GM12878 (cell line): ENCODE data around the gene MAP7. TPM values are rescaled to one million over a fixed set of nuclear protein-coding genes. Genes with fewer than 3 reads are reported as not detected.

Experiments
- ATAC-seq: fragments of 200-7000 bp; cut with Tn5 transposase; 3 replicates; pipeline ENCODE4 v1.9.1; 2020; ENCODE audit warnings: mild to moderate bottlenecking, moderate library complexity
- BruUV-seq: library from RNA; stranded (reverse); fragments of 400-500 nt; replicated peaks from 2 replicates; lab custom pipeline; 2021; lab: Mats Ljungman, UMichigan
- CTCF ChIA-PET: fragments of 300-600 bp; sonication (Branson Sonifier 250); formaldehyde crosslinking; extraction: SDS; loops from one replicate; lab custom pipeline; 2021; ENCODE audit warnings: inconsistent platforms; lab: Yijun Ruan, JAX
- POLR2A ChIA-PET: fragments of 350-600 bp; formaldehyde crosslinking; extraction: SDS; loops from one replicate; lab custom pipeline; 2021; ENCODE audit warnings: inconsistent platforms; lab: Charles Lee
- RAD21 ChIA-PET: fragments of 300-600 bp; sonication (Branson Sonifier 250); formaldehyde crosslinking; loops from one replicate; lab custom pipeline; 2023; ENCODE audit warnings: antibody characterized with exemption; ENCODE audit not compliant: unreplicated experiment; lab: Charles Lee
- SMC1A ChIA-PET: fragments of 300-600 bp; sonication (Branson Sonifier 250); formaldehyde crosslinking; loops from one replicate; lab custom pipeline; 2023; ENCODE audit not compliant: unreplicated experiment, uncharacterized antibody; lab: Charles Lee
- DNase-seq: peaks from one replicate; pipeline ENCODE4 v3.0.0-alpha.2; 2011; ENCODE audit warnings: low read depth, low spot score
- FAIRE-seq: peaks from 3 replicates; lab custom pipeline; 2011; peaks lifted over from hg19 to GRCh38; lab: Jason Lieb, UNC
- H2AFZ ChIP-seq: 2 replicates; pipeline ENCODE4 v1.6.0; 2011; ENCODE audit warnings: low read depth, low read length, control low read depth; ENCODE audit not compliant: control insufficient read depth
- H3K27ac ChIP-seq: 2 replicates; pipeline ENCODE4 v1.5.1; 2011; ENCODE audit warnings: control low read depth; ENCODE audit not compliant: control insufficient read depth, insufficient read depth
- H3K27me3 ChIP-seq, 2 experiments: replicated peaks in 1 of 2; 2 replicates each; pipeline versions ENCODE4 v1.6.0 to v1.6.1; 2011; ENCODE audit warnings: low read length in 1 of 2; ENCODE audit not compliant: control insufficient read depth in 2 of 2, insufficient read depth in 2 of 2
- H3K36me3 ChIP-seq, 2 experiments: 2 replicates each; pipeline ENCODE4 v1.5.1; 2011; ENCODE audit warnings: low read length in 1 of 2; ENCODE audit not compliant: control insufficient read depth in 2 of 2, insufficient read depth in 2 of 2
- H3K4me1 ChIP-seq: 2 replicates; pipeline ENCODE4 v1.6.1; 2011; ENCODE audit warnings: mild to moderate bottlenecking, low read length, moderate library complexity, mixed read lengths; ENCODE audit not compliant: control insufficient read depth, insufficient read depth
- H3K4me2 ChIP-seq: 2 replicates; pipeline ENCODE4 v1.6.0; 2011; ENCODE audit warnings: control low read depth; ENCODE audit not compliant: control insufficient read depth, insufficient read depth
- H3K4me3 ChIP-seq: fragments of 200-600 bp; sonication (generic); 2 replicates; pipeline ENCODE4 v1.5.1; 2016
- H3K79me2 ChIP-seq: 2 replicates; pipeline ENCODE4 v1.6.0; 2011; ENCODE audit warnings: low read length; ENCODE audit not compliant: control insufficient read depth, insufficient read depth
- H3K9ac ChIP-seq: 2 replicates; pipeline ENCODE4 v1.8.0; 2011; ENCODE audit warnings: low read length, control low read depth, mixed read lengths; ENCODE audit not compliant: control insufficient read depth, insufficient read depth
- H3K9me3 ChIP-seq: replicated peaks from 3 replicates; pipeline ENCODE4 v1.5.1; 2011; ENCODE audit warnings: mild to moderate bottlenecking, low read length; ENCODE audit not compliant: control insufficient read depth, insufficient read depth
- H4K20me1 ChIP-seq: 2 replicates; pipeline ENCODE4 v1.6.0; 2011; ENCODE audit not compliant: control insufficient read depth, insufficient read depth
- WGBS: methylation state at CpG from one replicate; pipeline ENCODE4 v1.1.6; 2016; ENCODE audit warnings: low lambda C conversion rate; ENCODE audit not compliant: insufficient replicate concordance, insufficient coverage; ENCODE audit errors: missing lambda C conversion rate; 5-methylcytosine and 5-hydroxymethylcytosine counted together
- in situ Hi-C: fragments of 300-500 bp; cut with MboI; formaldehyde crosslinking; loops from 9 replicates; pipeline ENCODE4 v1.14.3; 2018; ENCODE audit warnings: mixed read lengths
- intact Hi-C: fragments of 100-400 bp; cut with micrococcal nuclease; formaldehyde crosslinking; loops from one replicate; pipeline ENCODE4 v1.14.2; 2022; ENCODE audit not compliant: unreplicated experiment
- polyA plus RNA-seq, 11 experiments: library from polyadenylated mRNA; depleted of rRNA in 4 of 11; unstranded in 6 of 11; stranded (reverse) in 5 of 11; fragments of >200 nt; fragmentation: Nextera tagmentation in 4 of 11; fragmentation: Illumina TruSeq in 1 of 11; extraction: Ambion mirVana in 4 of 11; extraction: Trizol in 1 of 11; gene quantifications; 1 replicate in 1 of 11; 2 replicates in 10 of 11; pipeline versions ENCODE4 v1.2.1 to v1.2.3, GENCODE V29; 2011 to 2016; ENCODE audit warnings: inconsistent platforms in 2 of 11, missing spikeins in 2 of 11, low read depth in 1 of 11
- total RNA-seq, 4 experiments: library from RNA; depleted of rRNA in 3 of 4; stranded (reverse); fragments of >200 nt in 3 of 4; fragmentation: Illumina TruSeq in 1 of 4; extraction: Trizol in 1 of 4; gene quantifications; 2 replicates each; pipeline versions ENCODE4 v1.2.1 to v1.2.3, GENCODE V29; 2013 to 2021
- TF ChIP-seq, protein P1 (sequence below): fragments of 450-650 bp; IDR thresholded peaks from 2 replicates; pipeline ENCODE4 v1.6.1; 2016; ENCODE audit warnings: mild to moderate bottlenecking
- TF ChIP-seq, protein P2 (sequence below): fragments of 450-650 bp; IDR thresholded peaks from 2 replicates; pipeline ENCODE4 v1.6.1; 2016; ENCODE audit warnings: mild to moderate bottlenecking, moderate library complexity, borderline replicate concordance
- TF ChIP-seq, protein P3 (sequence below): IDR thresholded peaks from 2 replicates; pipeline ENCODE4 v1.6.1; 2012; ENCODE audit warnings: mild to moderate bottlenecking, low read depth, low read length

MAP7 gene
- total and polyA plus RNA-seq, 10 of the 15 experiments (the other 5 are each of a cell fraction or from before 2014, with no cell fraction given), result 0.04 to 0.17 (median 0.08) TPM; not detected in 2

DNA sequence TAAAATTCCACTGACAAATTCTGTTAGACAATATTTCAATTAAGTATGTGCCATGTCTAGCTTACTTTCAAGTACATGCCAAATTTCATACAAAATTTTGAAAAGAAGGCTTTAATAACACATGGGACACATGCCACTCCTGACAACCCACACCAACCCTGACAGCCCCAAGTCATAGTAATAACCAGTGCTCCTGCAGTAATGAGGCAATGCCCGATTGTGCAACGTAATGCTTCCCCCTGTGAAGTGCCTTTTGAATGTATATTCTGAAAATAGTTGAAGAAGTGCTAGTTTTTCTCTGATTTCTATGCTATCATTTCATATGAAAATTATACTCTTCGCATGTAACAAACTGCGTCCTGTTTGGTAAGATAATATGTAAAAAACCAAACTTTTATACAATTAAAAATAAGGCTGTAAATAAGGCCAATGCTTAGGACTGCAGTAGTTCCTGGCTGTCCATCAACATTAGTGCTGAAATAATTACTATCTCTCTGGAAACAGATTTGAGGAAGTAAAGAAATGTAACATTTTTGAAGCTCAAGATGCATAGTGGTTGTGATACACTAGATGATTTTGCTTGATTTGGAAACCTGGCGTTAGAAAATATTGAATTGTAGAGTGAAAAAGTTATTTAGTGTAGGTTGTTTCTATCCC is 134.7 kb downstream of the MAP7 start:
- no peak for FAIRE-seq
- H3K4me1 ChIP-seq, result no peaks in the 10 kb centered on the region
- TF ChIP-seq, protein P1, sequence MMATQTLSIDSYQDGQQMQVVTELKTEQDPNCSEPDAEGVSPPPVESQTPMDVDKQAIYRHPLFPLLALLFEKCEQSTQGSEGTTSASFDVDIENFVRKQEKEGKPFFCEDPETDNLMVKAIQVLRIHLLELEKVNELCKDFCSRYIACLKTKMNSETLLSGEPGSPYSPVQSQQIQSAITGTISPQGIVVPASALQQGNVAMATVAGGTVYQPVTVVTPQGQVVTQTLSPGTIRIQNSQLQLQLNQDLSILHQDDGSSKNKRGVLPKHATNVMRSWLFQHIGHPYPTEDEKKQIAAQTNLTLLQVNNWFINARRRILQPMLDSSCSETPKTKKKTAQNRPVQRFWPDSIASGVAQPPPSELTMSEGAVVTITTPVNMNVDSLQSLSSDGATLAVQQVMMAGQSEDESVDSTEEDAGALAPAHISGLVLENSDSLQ, result 0 out of 2 replicates have a peak, but pooled peaks have one; percentile 16
- TF ChIP-seq, protein P2, sequence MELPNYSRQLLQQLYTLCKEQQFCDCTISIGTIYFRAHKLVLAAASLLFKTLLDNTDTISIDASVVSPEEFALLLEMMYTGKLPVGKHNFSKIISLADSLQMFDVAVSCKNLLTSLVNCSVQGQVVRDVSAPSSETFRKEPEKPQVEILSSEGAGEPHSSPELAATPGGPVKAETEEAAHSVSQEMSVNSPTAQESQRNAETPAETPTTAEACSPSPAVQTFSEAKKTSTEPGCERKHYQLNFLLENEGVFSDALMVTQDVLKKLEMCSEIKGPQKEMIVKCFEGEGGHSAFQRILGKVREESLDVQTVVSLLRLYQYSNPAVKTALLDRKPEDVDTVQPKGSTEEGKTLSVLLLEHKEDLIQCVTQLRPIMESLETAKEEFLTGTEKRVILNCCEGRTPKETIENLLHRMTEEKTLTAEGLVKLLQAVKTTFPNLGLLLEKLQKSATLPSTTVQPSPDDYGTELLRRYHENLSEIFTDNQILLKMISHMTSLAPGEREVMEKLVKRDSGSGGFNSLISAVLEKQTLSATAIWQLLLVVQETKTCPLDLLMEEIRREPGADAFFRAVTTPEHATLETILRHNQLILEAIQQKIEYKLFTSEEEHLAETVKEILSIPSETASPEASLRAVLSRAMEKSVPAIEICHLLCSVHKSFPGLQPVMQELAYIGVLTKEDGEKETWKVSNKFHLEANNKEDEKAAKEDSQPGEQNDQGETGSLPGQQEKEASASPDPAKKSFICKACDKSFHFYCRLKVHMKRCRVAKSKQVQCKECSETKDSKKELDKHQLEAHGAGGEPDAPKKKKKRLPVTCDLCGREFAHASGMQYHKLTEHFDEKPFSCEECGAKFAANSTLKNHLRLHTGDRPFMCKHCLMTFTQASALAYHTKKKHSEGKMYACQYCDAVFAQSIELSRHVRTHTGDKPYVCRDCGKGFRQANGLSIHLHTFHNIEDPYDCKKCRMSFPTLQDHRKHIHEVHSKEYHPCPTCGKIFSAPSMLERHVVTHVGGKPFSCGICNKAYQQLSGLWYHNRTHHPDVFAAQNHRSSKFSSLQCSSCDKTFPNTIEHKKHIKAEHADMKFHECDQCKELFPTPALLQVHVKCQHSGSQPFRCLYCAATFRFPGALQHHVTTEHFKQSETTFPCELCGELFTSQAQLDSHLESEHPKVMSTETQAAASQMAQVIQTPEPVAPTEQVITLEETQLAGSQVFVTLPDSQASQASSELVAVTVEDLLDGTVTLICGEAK, result no peak
- TF ChIP-seq, protein P3, sequence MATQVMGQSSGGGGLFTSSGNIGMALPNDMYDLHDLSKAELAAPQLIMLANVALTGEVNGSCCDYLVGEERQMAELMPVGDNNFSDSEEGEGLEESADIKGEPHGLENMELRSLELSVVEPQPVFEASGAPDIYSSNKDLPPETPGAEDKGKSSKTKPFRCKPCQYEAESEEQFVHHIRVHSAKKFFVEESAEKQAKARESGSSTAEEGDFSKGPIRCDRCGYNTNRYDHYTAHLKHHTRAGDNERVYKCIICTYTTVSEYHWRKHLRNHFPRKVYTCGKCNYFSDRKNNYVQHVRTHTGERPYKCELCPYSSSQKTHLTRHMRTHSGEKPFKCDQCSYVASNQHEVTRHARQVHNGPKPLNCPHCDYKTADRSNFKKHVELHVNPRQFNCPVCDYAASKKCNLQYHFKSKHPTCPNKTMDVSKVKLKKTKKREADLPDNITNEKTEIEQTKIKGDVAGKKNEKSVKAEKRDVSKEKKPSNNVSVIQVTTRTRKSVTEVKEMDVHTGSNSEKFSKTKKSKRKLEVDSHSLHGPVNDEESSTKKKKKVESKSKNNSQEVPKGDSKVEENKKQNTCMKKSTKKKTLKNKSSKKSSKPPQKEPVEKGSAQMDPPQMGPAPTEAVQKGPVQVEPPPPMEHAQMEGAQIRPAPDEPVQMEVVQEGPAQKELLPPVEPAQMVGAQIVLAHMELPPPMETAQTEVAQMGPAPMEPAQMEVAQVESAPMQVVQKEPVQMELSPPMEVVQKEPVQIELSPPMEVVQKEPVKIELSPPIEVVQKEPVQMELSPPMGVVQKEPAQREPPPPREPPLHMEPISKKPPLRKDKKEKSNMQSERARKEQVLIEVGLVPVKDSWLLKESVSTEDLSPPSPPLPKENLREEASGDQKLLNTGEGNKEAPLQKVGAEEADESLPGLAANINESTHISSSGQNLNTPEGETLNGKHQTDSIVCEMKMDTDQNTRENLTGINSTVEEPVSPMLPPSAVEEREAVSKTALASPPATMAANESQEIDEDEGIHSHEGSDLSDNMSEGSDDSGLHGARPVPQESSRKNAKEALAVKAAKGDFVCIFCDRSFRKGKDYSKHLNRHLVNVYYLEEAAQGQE, result peak; percentile 68
- TF ChIP-seq, all 136 proteins: peak for 2
- Histone ChIP-seq H3K79me2 (no peaks in the 10 kb centered on the region), H3K36me3 (no peaks in the 10 kb centered on the region), H4K20me1 (no peaks in the 10 kb centered on the region), H3K9ac (no peak overlapping the region), H3K27ac (no peak overlapping the region), H3K9me3 (no peaks in the 10 kb centered on the region), H3K4me2 (no peak overlapping the region), H2AFZ (no peak overlapping the region), H3K4me3 (no peak overlapping the region), H3K27me3 (peaks cover 0 to 5% of the 10 kb centered on the region in 2 experiments; a peak in 1 of 4 replicates)
- ChIA-PET SMC1A (no interaction called here), CTCF (no interaction called here), POLR2A (interaction anchor here (0.6 kb wide), 1 partner anchor 40 kb away, joined by 4 read pairs; no protein-coding TSS in a partner anchor), RAD21 (no interaction called here)
- no peak for ATAC-seq
- intact Hi-C loops, result no loop called here
- no TSS peak for BruUV-seq
- WGBS, result 50% methylated on average over 5 of the region's 5 CpGs
- in situ Hi-C loops, result no loop called here
- no peak for DNase-seq
